Measurements from ENCODE around the gene FZD2.
"Not testable (repeated sequence)": the region's sequence is repeated elsewhere in the genome, so short reads cannot be mapped to it uniquely, and the experiment has no call there.

The FZD2 gene

DNA sequence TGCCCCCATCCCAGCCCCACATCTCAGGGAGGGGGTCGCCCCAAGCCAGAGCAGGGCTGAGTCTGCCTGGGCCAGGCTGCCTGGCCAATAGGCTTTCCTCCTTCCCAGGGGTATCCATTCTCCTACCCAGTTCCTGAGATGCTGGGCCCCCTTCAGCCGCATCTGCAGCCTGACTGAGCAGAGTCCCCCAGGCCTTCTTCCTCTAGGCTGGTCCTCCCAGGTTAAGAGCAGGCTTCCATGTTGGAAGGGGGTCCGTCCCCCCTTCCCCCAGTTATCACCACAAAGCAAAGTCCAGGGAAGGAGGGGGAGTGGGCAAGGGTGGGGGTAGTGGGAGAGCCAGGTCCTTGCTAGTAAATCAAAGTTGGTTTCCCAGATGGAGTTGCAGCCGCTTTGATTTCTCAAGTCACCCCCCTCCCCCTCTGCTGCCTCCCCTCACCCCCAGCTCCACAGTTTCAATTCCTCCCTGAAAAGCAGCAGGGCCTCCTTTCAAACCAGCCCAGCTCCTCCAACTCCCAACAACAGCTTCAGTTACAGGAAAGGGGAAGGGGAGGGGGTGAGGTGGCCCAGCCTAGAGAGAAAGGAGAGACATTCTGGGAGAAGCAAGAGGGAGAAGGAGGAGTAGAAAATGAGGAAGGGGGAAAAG lies 9.5 kb upstream of the FZD2 start:
- DNase-seq = no peak

DNA sequence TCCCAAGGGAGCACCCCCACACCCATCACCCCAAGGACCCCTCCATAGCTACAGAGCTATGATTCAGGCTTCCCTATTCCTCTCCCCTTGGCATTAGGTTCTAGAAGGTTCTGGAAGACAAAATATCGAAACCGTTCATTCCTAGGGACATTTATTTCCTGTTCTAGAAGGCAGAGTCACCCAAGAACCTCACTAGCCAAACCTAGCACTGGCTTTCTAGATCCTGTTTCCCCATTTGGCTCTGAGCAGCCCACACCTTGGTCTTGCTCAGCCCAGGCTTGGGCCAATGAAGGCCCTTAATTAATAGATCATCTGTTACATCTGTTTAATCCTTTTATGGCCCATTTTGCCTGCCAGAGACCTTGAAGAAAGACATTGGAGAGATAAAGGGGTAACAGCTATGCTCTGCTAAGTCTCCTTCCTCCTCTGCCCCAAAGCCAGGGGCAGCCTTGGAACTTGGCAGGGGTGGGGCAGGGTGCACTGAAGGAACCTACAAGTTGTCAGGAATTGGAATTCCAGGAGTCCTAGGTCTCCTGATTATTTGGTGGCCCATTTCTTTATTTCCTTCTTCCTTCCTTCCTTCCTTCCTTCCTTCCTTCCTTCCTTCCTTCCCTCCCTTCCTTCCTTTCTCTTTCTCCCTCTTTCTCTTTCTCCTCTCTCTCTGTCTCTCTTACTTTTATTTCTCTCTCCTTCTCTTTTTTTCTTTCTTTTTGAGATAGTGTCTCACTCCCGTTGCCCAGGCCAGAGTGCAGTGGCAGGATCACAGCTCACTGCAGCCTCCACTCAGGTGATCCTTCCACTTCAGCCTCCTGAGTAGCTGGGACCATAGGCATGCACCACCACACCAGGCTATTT lies 8.7 kb upstream of the FZD2 start:
- no peak for DNase-seq

DNA sequence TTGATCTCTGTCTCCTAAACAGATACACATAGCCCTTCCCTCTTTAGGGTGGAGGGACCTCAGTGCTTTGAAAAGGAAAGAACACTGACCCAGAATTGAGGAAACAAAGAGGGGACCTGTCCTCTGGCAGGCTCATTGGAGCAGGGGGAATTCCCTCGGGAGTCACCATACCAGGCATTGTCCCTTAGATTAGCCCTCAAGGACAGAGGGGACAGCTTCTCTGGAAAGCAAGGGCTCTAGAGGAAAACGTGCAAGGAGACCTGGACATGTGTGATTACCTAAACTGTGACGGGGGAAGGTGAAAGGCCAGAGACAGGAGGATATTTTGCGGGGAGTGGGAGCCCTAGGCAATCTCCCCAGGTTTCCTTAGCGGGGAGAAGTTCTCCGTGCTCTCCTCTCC lies 7.6 kb upstream of the FZD2 start:
- no peak for DNase-seq

DNA sequence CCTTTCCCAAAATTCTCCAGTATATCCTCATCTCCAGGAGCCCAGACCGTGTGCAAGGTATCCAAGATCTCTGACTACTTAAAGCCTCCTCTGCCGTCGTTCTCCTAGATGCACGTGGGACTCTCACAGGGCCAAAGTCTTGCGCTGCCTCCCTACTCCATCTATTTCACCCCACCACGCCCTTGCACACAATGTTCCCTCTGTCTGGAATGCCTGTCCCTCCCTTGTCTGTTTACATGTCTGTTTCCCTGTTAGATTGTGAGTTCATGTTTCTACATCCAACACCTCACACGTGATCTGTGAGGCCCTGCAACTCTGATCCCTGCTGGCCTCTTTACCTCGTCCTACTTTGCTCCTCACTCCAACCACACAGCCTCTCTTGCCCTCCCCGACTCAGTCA lies 4.9 kb upstream of the FZD2 start:
- DNase-seq = no peak

GRCh38 chr17:44555099-44555498 lies 2.2 kb upstream of the FZD2 start:
- DNase-seq = no peak

- no peak for DNase-seq
Observed at GRCh38 chr17:44556166-44556831, 985 bp upstream of the FZD2 start.

- peak; percentile 14 for DNase-seq
Observed at GRCh38 chr17:44557651-44558285, 484 bp downstream of the FZD2 start.

DNA sequence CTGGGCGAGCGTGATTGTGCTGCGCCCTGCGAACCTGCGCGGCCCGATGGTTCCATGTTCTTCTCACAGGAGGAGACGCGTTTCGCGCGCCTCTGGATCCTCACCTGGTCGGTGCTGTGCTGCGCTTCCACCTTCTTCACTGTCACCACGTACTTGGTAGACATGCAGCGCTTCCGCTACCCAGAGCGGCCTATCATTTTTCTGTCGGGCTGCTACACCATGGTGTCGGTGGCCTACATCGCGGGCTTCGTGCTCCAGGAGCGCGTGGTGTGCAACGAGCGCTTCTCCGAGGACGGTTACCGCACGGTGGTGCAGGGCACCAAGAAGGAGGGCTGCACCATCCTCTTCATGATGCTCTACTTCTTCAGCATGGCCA lies 1.0 kb downstream of the FZD2 start:
- DNase-seq = no peak

DNA sequence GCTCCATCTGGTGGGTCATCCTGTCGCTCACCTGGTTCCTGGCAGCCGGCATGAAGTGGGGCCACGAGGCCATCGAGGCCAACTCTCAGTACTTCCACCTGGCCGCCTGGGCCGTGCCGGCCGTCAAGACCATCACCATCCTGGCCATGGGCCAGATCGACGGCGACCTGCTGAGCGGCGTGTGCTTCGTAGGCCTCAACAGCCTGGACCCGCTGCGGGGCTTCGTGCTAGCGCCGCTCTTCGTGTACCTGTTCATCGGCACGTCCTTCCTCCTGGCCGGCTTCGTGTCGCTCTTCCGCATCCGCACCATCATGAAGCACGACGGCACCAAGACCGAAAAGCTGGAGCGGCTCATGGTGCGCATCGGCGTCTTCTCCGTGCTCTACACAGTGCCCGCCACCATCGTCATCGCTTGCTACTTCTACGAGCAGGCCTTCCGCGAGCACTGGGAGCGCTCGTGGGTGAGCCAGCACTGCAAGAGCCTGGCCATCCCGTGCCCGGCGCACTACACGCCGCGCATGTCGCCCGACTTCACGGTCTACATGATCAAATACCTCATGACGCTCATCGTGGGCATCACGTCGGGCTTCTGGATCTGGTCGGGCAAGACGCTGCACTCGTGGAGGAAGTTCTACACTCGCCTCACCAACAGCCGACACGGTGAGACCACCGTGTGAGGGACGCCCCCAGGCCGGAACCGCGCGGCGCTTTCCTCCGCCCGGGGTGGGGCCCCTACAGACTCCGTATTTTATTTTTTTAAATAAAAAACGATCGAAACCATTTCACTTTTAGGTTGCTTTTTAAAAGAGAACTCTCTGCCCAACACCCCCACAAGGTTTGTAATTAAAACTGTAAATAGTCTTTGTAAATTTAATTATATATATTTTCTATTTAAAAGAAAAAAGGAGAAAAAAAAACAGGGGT lies 1.7 kb downstream of the FZD2 start:
- DNase-seq = no peak

DNA sequence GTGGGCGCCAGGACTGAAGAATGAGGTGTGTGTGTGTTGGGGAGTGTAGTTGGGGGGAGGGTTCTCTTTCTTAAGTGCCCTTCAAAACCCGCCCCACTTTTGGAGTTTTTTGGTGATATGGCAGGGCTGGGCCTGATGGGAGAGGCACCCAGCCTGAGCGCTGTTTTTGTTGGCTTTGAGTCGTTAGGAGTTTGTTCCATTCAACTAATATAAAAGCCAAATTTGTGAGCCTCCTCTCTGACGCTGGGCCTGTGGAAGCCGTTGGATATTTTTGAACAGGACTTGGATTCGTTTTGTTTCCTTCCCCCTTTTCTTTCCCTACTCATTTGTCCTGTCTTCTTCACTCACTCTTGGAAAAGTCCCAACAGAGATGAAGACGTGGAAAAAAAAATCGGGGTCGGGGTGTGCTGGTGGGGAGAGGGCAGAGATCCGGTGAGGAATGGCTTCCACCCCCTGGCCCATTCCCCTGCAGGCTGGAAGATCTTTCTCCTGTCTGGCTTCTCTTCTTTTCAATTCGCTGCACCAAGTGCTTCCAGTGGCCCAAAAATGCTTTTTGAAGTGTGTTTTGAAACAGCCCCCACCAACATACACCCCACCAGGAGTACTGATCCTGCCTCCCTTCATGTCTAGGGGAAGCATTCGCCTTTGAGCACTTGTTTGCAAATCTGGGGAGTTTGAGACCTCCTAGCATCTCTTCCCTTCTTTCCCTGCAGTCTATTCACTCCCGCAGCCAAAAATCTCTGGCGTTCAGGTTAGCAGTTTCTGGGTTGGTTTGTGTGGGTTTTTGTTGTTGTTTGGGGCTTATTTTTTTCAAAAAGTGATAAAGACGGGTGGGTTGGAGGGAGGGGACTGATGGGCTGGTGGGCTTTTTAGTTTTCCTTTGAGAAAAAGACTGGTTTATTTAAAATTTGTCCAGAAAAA lies 2.6 kb downstream of the FZD2 start:
- no peak for DNase-seq

- no peak for DNase-seq
Observed at GRCh38 chr17:44561237-44561623, 3.9 kb downstream of the FZD2 start.

DNA sequence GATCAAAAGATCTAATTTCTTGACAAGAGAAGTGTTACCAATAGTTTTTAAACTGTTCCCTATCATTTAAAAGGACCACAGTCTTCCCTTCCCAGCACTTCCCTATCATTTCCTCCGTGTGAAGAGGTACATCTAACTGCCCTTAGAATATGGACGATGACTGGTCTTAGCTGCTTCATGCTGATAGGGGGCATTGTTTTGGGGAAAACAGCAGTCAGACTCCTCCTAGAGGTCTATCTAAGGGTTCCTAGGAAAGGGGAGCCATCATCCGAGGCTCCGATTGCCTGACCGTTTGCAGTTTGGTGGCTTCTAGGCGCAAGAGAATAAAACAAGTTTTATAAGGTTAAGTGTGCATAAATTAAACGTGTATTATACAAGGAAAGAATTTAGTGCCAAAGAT lies 7.1 kb downstream of the FZD2 start:
- no peak for DNase-seq

DNA sequence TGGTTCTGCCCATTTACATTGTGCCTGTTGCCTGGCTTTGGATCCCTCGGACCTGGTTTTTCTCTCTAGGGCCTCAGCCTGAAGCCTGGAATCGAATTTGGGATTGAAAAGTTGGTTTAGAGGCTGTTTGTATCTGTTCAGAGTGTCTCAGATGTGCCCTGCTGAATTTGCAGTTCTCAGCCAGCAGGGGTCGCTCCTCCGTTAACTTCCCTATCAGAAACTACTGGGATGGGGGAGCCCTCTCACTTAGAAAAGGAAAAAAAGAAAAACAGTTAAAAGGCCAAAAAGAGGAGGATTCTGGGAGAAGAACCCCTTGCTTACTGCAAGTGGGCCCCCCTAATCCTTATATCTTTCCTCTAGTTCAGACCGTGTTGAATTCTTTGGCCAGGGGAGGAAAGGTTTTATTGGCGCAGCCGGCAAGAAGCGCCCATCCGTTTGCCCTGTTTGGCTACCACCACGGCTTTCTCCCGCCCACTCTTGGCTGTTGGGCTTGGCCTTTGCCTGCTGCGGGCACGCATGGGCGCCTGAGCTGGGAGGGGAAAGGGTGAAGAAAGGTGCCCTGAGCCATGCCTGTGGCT lies 8.7 kb downstream of the FZD2 start:
- DNase-seq = no peak

- not testable (repeated sequence) for DNase-seq
Observed at GRCh38 chr17:44568311-44568944, 11.1 kb downstream of the FZD2 start.

DNA sequence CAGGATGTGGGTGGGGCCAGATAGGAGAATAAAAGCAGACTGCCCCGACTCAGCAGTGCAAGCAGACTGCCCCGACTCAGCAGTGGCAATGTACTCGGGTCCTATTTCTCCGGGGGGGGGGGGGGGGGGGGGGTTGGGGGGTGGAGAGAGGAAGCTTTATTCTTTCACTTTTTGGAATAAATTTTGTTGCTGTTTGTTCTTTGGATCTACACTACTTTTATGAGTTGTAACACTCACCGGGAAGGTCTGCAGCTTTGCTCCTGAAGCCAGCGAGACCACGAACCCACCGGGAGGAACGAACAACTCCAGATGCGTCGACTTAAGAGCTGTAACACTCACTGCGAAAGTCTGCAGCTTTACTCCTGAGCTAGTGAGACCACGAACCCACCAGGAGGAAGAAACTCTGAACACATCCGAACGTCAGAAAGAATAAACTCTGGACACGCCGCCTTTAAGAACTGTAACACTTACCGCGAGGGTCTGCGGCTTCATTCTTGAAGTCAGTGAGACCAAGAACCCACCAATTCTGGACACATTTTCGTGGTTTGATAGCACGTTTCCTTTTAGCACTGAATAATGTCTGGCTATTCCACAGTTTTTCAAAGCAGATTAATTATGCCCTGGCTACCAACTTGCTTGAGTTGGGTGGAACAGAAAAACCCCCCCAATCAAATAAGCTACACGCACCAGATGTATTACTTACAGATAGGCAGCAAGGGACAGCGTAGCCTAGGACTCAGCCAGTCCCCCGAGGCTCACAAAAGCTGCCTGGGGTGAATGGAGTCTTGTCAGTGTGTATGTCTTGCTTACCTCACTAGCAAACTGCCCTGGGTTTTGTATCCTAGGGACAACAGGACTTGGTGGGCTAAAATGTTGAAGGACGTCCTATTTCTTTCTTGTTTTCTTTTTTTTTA lies 11.9 kb downstream of the FZD2 start:
- no peak for DNase-seq

GRCh38 chr17:44572801-44573200 lies 15.5 kb downstream of the FZD2 start:
- no peak for DNase-seq

- no peak for DNase-seq
Observed at GRCh38 chr17:44575403-44575802, 18.1 kb downstream of the FZD2 start.

DNA sequence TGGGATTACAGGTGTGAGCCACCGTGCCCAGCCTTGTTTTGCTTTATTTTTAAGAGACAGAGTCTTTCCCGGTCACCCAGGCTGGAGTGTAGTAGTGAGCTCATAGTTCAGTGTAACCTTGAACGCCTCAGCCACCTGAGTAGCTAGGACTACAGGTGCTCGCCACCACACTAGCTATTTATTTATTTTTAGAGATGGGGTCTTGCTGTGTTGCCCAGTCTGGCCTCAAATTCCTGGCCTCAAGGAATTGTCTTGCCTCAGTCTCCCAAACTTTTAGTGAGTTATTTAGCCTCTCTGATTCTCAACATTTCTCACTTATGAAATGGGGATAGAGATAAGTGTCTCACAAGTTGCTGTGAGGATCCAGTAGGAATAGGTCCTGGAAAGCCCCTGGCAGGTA lies 21.7 kb downstream of the FZD2 start:
- no peak for DNase-seq

GRCh38 chr17:44581868-44582267 lies 24.6 kb downstream of the FZD2 start:
- no peak for DNase-seq

Data from activated gamma-delta T cell treated with Interleukin-2 at 50 U/mL for 16 hours (primary cell).